HG02571 (cell line): ENCODE data around the gene ZFYVE9.

ENCODE experiments used
- ATAC-seq: cut with Tn5 transposase; IDR thresholded peaks from one replicate; pipeline ENCODE4 v1.9.1; 2021; ENCODE audit warnings: mild to moderate bottlenecking, moderate library complexity; ENCODE audit not compliant: unreplicated experiment

Gene ZFYVE9

GRCh38 chr1:52243221-52243987 lies 101.5 kb downstream of the ZFYVE9 start:
- no peak for ATAC-seq

- ATAC-seq, result no peak
These were observed 107.9 kb downstream of the ZFYVE9 start for GRCh38 chr1:52249831-52250230.

- no peak for ATAC-seq
These were observed 111.5 kb downstream of the ZFYVE9 start for GRCh38 chr1:52253421-52253820.

GRCh38 chr1:52259886-52260285 lies 118.0 kb downstream of the ZFYVE9 start:
- no peak for ATAC-seq

- no peak for ATAC-seq
These were observed 121.4 kb downstream of the ZFYVE9 start for GRCh38 chr1:52263153-52263910.

- no peak for ATAC-seq
These were observed 122.7 kb downstream of the ZFYVE9 start for GRCh38 chr1:52264530-52265115.

GRCh38 chr1:52266507-52266906 lies 124.6 kb downstream of the ZFYVE9 start:
- ATAC-seq, result no peak

GRCh38 chr1:52268372-52268771 lies 126.5 kb downstream of the ZFYVE9 start:
- no peak for ATAC-seq

GRCh38 chr1:52281518-52281917 lies 139.6 kb downstream of the ZFYVE9 start:
- no peak for ATAC-seq

- no peak for ATAC-seq
These were observed 146.4 kb downstream of the ZFYVE9 start for GRCh38 chr1:52288286-52288685.

GRCh38 chr1:52294580-52294979 lies 152.7 kb downstream of the ZFYVE9 start:
- no peak for ATAC-seq

- no peak for ATAC-seq
These were observed 154.5 kb downstream of the ZFYVE9 start for GRCh38 chr1:52296345-52296744.

- no peak for ATAC-seq
These were observed 163.7 kb downstream of the ZFYVE9 start for GRCh38 chr1:52305417-52306226.

- ATAC-seq, result no peak
These were observed 164.5 kb downstream of the ZFYVE9 start for GRCh38 chr1:52306227-52307006.

GRCh38 chr1:52321061-52321460 lies 179.2 kb downstream of the ZFYVE9 start:
- no peak for ATAC-seq

GRCh38 chr1:52323731-52324130 lies 181.8 kb downstream of the ZFYVE9 start:
- no peak for ATAC-seq

GRCh38 chr1:52325786-52326185 lies 183.9 kb downstream of the ZFYVE9 start:
- ATAC-seq, result no peak

- no peak for ATAC-seq
These were observed 186.7 kb downstream of the ZFYVE9 start for GRCh38 chr1:52328615-52329014.

- ATAC-seq, result no peak
These were observed 190.5 kb downstream of the ZFYVE9 start for GRCh38 chr1:52332411-52332810.

- ATAC-seq, result no peak
These were observed 193.1 kb downstream of the ZFYVE9 start for GRCh38 chr1:52334906-52335528.
